HTR-8/SVneo (cell line): ENCODE data around the gene MOB3C.

ENCODE experiments used
- DNase-seq: peaks from one replicate; pipeline ENCODE4 v3.0.0; 2011; ENCODE audit warnings: low spot score, mixed read lengths; ENCODE audit not compliant: insufficient read length
- FAIRE-seq: peaks from 2 replicates; lab custom pipeline; 2011; peaks lifted over from hg19 to GRCh38; lab: Jason Lieb, UNC

MOB3C gene

DNA sequence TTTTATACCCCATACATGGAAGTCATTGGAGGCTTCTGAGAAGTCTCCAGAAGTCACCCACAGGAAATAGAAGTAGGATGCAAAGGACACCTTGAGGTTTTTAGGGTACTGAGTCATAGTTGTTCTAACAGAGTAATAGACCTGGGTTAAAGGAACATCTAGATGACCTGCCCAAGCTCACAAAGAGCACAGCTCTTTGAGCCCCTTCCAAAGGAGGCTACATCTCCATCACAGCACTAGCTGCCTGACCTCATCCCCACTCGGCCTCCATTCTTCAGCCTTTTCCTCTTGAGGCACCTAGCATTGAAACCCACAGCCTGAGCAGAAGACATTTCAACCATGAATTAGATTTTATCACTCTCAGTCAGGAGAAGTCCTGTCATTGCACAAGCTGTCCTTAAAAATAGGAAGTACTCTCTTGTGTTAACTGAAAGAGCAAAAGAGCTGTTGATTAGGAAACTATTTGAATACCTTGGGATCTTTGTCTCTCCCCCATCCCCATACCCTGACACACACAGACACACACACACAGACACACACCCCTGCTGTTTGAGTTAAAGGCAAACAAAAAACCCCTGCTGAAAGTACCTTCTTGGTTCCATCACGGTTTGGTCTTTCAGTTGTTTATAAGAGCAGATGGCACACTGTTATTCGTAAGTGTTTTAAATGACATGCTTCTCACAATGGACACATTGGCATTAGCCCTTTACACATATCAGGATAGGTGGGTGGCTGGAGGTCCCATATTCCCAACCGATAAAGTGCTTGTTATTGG, 34.7 kb downstream of the MOB3C start:
- FAIRE-seq, result no peak
- no peak for DNase-seq

- DNase-seq (no peak), FAIRE-seq (no peak)
These were observed 36.3 kb downstream of the MOB3C start for GRCh38 chr1:46580140-46580903.

DNA sequence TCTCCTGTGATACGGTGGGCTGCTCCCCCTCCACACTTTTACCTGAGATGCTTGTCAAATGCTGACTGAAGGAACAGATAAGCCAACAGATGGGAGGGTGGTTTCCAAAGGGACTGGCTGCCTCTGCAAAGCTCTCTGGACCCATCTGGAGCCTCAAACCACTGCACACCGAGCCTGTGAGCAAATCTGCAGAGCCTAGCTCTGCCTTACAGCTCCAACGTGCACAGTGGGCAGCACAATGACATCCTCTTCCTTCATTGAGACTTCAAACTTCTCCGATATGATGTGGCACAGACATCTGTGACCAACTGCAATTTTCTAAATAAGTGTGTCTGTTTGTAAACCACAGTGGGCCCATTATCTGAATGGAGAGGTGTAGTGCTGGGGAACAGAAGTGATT, 38.9 kb downstream of the MOB3C start:
- FAIRE-seq, result no peak
- DNase-seq, result no peak

GRCh38 chr1:46576596-46576995, 40.0 kb downstream of the MOB3C start:
- FAIRE-seq (no peak), DNase-seq (no peak)

GRCh38 chr1:46575778-46576177, 40.8 kb downstream of the MOB3C start:
- DNase-seq (no peak), FAIRE-seq (no peak)

- no peak for DNase-seq
- no peak for FAIRE-seq
These were observed 41.3 kb downstream of the MOB3C start for GRCh38 chr1:46575300-46575699.

GRCh38 chr1:46571691-46572225, 44.9 kb downstream of the MOB3C start:
- DNase-seq (no peak), FAIRE-seq (no peak)

DNA sequence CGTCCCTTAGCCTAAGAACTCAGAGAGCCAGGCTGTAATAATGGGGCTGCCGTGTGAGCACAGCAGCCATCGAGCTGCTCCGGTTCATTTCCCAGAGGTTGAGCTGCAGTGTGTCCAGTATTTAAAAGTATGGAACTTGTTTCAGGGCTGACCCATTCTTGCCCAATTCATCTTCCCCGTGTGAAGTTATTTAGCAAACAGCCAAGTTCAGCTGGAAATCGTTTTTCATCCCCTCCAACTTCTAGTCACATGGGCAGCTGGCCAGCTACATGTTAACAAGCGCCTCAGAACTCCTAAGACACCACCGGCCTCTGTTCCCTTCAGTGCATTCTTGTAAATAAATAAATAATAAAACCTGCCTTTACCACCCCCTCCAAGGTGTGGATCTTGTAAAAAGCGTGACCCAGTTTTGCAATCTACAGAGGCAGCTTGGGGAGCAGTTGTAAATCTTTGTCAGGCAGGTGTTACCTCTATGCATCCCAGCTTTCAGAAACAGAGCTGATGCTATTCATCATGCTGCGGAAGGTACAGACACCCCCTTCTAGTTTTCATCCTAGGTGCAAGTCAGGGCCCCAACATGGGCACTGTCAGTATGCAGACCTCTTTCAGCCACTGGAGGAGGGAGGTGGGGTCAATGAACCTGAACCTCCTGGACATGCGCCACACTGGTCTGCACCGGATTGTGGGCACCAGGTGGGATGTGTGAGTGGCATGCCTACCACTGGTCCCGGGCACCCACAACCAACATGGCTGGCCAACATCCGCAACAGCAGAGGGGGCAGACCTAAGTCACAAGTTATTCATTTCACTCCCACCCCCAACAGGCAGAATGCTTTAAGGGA, 46.5 kb downstream of the MOB3C start:
- no peak for DNase-seq
- FAIRE-seq, result no peak

DNA sequence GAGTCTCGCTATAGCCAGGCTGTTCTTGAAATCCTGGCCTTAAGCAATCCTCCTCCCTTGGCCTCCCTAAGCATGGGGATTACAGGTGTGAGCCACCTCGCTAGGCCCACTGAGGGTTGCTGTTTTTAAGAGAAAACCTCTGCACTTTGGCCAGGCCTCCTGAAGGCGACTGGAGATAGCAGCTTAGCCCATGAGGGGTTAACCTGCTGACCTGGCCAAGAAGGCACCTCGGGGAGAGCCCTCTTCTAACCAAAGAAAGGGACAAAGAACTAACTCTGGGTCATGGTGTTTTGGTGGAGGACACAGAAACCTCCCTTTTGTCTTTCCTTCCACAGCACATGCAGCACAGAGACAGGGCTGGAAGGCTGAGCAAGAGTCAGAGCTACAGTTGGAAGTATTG, 47.5 kb downstream of the MOB3C start:
- no peak for FAIRE-seq
- no peak for DNase-seq

DNA sequence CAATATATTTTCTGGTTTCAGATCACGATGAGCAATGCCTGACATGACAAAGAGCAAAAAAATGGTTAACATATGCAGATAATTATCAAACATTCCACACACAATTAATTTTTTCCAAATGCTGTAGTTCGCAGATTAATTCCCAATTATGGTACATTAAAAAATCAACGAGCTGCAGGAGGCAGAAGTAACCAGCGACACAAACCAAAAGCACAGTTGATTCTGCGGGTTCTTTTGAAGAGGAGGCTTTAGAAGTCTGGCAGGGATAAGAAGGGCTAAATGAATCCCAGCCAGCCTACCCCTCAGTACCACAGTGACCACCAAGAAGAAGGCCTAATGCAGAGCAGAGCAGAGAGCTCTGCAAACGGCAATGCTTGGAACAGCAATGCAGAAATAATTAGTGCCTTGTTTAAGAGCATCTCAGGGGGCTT, 48.1 kb downstream of the MOB3C start:
- no peak for DNase-seq
- no peak for FAIRE-seq

GRCh38 chr1:46563341-46563740, 53.3 kb downstream of the MOB3C start:
- DNase-seq, result no peak
- no peak for FAIRE-seq

DNA sequence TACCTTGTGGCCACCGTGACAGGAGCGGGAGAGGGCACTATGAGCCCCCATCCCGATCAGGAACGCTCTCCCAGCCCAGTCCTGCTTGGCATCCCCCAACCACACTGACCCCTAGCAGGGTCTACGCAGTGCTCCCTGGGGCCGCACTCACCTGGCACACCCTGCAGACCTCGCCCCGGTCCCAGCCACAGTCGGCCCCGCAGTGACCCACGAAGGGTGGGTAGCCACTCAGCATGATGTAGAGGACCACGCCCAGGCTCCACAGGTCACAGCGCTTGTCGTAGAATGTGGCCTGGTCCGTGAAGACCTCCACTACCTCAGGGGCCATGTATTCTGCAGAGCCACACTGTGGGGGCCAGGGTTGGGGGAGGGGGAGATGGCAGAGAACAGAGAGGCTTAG, 54.1 kb downstream of the MOB3C start:
- no peak for DNase-seq

DNA sequence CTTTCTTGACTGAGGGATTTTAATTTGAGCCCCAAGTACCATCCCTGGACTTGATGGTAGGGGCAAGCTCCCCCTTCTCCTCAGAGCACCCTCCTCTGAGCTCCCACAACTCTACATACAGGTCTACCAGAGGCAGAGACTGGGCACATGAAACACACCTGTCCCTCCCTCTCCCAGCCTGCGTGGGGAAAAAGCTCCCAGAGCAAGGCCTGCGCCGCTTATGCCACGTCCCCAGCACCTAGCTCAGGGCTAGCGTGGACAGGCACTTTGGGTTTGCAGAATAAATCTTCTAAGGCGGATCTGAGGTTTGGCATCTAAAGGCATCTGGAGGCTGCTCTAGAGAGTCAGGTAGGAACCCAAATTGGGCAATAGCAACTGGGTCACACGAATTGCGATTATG, 57.6 kb downstream of the MOB3C start:
- DNase-seq (no peak), FAIRE-seq (no peak)

More for the DNA sequence above, 54.1 kb downstream of the MOB3C start:
- no peak for FAIRE-seq

DNA sequence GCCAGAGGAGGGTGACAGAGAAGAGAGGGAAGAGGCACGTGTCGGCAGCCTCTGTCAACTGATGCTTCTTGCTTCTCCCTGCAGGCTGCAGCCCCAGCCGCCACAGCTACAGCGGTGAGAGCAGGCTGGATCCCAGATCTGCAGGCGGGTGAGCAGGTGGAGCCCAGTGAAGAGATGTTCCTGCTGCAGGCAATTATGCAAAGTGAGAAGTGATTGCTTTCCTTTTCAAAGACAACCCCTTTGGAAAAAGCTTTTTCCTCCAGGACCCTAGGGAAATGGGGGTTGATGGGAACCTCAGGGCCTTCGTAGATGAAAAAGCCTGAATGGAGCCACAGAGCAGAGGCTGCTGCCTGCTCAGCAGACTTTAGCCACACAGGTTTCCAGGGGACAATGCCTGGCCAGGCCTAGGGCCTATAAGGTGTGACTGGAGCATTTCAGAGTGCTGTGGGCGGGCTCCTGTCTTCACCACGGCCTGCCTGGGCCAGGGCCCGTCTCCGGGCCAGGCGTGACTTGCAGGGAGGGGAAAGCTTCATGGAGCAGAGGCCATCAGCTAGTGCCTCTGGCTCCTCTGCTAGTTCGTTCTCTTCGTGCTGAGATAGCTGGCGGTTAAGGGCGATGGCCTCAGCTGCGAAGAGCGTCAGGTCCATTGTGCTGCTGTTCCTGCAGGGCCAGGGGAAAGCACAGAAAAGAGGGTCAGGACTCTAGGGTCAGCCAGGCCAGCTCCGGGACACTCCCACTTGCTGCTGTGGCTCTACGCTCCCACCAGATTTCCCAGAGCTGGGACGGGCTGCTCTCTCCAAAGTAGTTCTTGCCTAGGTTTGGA, 58.3 kb downstream of the MOB3C start:
- DNase-seq (no peak), FAIRE-seq (no peak)
